ENCODE measurements around the gene GFER. TPM values are rescaled to one million over a fixed set of nuclear protein-coding genes. Genes with fewer than 3 reads are reported as not detected.

Gene GFER
- total RNA-seq, 4 donors from 2014 or later, result 29.9 to 117 (median 64.3) TPM

- intact Hi-C loops (cut with DNase I; ENCODE audit: low total_unique reads), result no loop called here
- in situ Hi-C loops (cut with MboI; ENCODE audit: low pct_ligation_motif_present in 1 of 4, low pct_unique_long_range_greater_than_20kb in 1 of 4, low sequenced_read_pairs in 3 of 4), result no loop called here
- no peak overlapping the region for H3K4me3 ChIP-seq
- H3K9me3 ChIP-seq, result no peaks in the 10 kb centered on the region
- DNase-seq, result no peak
- peaks cover 11 to 26% (median 21%) of the 10 kb centered on the region in 4 donors for H3K4me1 ChIP-seq
- H3K36me3 ChIP-seq, result peaks cover 0 to 12% (median 7%) of the 10 kb centered on the region in 4 donors
- no peak for TF ChIP-seq CTCF (IDR thresholded peaks at IDR 0.05)
- no peak for TF ChIP-seq POLR2A (IDR thresholded peaks at IDR 0.05)
- no peak for TF ChIP-seq EP300 (IDR thresholded peaks at IDR 0.05; ENCODE audit: low read depth)
- no peak for TF ChIP-seq POLR2AphosphoS5 (IDR thresholded peaks at IDR 0.05)
- WGBS, 2 donors (ENCODE audit: low coverage in 1 of 2), result 88 to 100% methylated on average over 3 to 16 of the region's 16 CpGs
- H3K27me3 ChIP-seq, result peaks cover 10% of the 10 kb centered on the region
- no peak overlapping the region for H3K27ac ChIP-seq
Measured at GRCh38 chr16:1973461-1974156, 10.4 kb upstream of the GFER start.

- TF ChIP-seq POLR2A (IDR thresholded peaks at IDR 0.05), result no peak
- no peak for TF ChIP-seq CTCF (IDR thresholded peaks at IDR 0.05)
- no peak for TF ChIP-seq EP300 (IDR thresholded peaks at IDR 0.05; ENCODE audit: low read depth)
- no peak for TF ChIP-seq POLR2AphosphoS5 (IDR thresholded peaks at IDR 0.05)
- H3K4me1 ChIP-seq, result peaks cover 11 to 29% (median 24%) of the 10 kb centered on the region in 4 donors
- no peak overlapping the region for H3K27ac ChIP-seq
- H3K36me3 ChIP-seq, result peaks cover 0 to 12% (median 7%) of the 10 kb centered on the region in 4 donors
- in situ Hi-C loops (cut with MboI; ENCODE audit: low pct_ligation_motif_present in 1 of 4, low pct_unique_long_range_greater_than_20kb in 1 of 4, low sequenced_read_pairs in 3 of 4) (no loop called here), intact Hi-C loops (cut with DNase I; ENCODE audit: low total_unique reads) (no loop called here)
- no peak for DNase-seq
- H3K9me3 ChIP-seq, result no peaks in the 10 kb centered on the region
- peaks cover 17% of the 10 kb centered on the region for H3K27me3 ChIP-seq
- no peak overlapping the region for H3K4me3 ChIP-seq
- 97% methylated on average over 35 of the region's 42 CpGs; no CpG with 5 or more reads in 1 of the 2 donors for WGBS, 2 donors (ENCODE audit: low coverage in 1 of 2)
Measured at GRCh38 chr16:1974157-1975070, 9.6 kb upstream of the GFER start.

GRCh38 chr16:1975432-1976215, 8.4 kb upstream of the GFER start:
- Histone ChIP-seq H3K27ac (no peak overlapping the region), H3K27me3 (peaks cover 28% of the 10 kb centered on the region), H3K9me3 (no peaks in the 10 kb centered on the region), H3K4me1 (peaks cover 11 to 38% (median 34%) of the 10 kb centered on the region in 4 donors), H3K36me3 (peaks cover 0 to 12% (median 7%) of the 10 kb centered on the region in 4 donors), H3K4me3 (no peak overlapping the region)
- intact Hi-C loops (cut with DNase I; ENCODE audit: low total_unique reads), result no loop called here
- no peak for DNase-seq
- 90% methylated on average over 33 of the region's 33 CpGs; no CpG with 5 or more reads in 1 of the 2 donors for WGBS, 2 donors (ENCODE audit: low coverage in 1 of 2)
- in situ Hi-C loops (cut with MboI; ENCODE audit: low pct_ligation_motif_present in 1 of 4, low pct_unique_long_range_greater_than_20kb in 1 of 4, low sequenced_read_pairs in 3 of 4), result no loop called here
- TF ChIP-seq POLR2A (IDR thresholded peaks at IDR 0.05) (no peak), CTCF (IDR thresholded peaks at IDR 0.05) (no peak), POLR2AphosphoS5 (IDR thresholded peaks at IDR 0.05) (no peak), EP300 (IDR thresholded peaks at IDR 0.05; ENCODE audit: low read depth) (no peak)
